ELF-1 (cell line): ENCODE results near the gene NEDD4L.

Experiments
- DNase-seq: peaks from one replicate; pipeline ENCODE4 v3.0.0-alpha.2; 2016; ENCODE audit warnings: low read depth, low spot score

NEDD4L gene

DNA sequence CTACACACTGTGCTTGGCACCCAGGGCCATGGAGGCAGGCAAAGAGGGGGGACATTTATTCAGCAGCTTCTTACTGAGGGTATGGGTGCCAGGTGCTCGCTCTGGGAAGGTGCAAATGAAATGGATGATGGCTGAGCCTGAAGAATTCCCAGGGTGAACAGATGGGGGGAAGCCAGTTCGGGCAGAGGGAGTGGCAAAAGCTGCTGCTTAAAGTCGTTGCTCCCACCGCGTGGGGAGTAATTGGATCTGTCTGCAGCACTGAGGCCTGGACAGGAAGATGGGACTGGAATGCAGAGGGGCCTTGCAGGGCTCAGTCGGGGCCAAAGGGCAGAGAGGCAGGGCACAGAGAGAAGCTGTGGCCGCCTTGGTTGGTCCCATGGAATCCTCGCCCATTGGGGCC lies 51.2 kb downstream of the NEDD4L start:
- peak; percentile 52 for DNase-seq

DNA sequence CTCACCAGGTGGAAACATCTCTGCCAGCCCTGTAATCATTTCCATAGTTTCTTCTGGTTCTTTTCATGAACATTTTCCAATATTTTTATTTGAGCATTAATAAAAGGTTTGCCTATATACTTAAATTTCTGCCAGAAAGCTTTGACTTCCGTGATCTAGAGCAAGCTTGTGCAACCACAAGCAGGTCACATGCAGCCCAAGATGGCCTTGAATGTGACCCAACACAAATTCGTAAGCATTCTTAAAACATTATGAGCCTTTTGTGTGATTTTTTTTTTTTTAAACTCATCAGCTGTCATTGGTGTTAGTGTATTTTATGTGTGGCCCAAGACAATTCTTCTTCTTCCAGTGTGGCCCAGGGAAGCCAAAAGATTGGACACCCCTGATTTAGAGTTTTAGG lies 51.6 kb downstream of the NEDD4L start:
- DNase-seq: no peak

DNA sequence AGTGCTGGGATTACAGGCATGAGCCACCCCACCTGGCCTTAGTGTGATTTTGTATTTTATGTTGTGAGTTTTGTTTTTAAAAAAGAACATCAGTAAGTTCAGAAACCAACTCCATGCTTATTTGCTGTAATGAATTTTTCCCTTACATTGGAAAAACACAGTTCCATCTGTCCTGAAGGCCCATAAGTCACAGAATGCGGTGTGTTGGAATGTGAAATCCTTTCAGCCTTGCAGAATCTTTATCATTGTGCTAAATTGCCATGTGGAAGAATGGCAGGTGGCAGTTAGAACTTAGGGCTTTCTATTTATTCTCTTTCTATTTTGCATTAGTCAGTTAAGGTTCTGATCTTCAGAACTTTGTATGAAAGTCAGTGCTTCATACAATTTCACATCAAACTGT lies 52.6 kb downstream of the NEDD4L start:
- DNase-seq: no peak

DNA sequence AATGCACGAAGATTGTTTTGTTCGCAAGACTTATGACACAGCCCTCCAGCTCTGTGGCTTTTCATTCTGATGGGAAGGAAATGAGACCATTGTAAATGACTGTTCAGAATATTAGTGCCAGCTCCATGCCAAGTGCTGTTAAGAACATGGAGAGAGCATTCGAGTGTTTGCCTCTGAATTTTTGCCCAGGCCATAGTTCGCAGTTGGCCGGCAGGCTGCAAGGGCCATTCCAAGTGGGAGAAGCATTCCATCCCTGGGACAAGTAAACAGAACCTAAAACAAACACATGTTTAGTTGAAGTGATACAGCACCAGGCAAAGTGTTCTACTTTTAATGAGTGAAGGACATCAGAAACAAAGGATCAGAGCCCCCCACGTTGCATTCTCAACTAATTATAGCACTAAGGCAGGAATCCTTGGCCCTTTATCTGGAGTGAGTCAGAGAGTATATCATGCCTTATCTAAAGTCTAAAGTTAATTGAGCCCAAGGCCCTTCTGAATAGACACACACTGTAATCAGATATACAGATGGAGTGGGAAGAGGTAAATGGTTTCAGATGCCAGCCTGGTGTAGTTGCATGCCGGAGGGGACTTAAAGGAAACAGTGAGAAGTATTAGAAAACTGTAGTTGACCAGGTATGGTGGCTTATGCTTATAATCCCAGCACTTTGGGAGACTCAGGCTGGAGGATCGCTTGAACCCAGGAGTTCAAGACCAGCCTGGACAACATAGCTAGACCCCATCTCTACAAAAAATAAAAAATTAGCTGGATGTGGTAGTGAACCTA lies 53.3 kb downstream of the NEDD4L start:
- no peak for DNase-seq

DNA sequence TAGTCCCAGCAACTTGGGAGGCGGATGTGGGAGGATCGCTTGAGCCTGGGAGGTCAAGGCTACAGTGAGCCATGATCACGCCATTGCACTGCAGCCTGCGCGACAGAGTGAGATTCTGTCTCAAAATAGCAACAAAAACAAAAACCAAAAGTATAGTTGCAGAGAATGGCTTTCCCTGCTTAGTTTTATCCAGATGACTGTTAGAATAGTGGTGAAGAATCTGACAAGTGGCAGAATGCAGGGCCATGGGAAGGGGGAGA lies 53.8 kb downstream of the NEDD4L start:
- DNase-seq: no peak

DNA sequence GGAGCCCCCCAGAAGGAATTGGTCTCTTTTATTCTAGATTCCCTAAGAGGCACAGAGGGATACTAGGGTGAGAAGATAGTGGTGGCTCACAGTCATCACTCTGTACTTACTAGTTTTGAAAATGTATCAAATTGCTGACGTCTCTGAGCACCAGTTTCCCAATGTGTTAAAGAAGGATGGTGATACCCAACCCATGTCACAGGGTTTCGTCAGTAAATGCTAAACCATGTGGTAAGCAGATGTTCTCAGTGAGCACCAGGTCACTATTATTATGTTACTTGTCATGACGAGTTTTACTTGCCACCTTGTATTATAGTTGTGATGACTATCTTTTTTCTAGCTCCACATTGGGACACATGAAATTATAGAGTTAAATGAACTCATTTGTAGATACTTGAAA lies 54.7 kb downstream of the NEDD4L start:
- DNase-seq: no peak

DNA sequence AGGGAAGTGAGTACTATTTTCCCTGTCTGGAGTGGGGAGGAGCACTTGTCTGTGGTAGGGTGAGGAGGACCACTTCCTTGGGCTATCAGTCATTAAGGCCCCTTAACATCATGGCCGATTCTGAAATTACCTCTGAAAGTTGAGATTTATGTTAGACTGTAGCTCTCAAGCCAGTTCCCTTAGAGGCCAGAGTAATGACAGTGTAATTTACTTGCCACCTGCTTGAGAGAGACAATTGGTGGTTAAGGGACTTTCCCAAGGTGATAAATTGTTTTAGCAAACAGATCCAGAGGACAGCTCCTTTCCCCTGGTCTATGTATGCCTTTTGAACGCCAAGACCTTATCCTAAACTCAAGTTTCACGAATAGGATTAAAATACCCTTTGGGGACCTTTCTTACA lies 56.1 kb downstream of the NEDD4L start:
- no peak for DNase-seq

DNA sequence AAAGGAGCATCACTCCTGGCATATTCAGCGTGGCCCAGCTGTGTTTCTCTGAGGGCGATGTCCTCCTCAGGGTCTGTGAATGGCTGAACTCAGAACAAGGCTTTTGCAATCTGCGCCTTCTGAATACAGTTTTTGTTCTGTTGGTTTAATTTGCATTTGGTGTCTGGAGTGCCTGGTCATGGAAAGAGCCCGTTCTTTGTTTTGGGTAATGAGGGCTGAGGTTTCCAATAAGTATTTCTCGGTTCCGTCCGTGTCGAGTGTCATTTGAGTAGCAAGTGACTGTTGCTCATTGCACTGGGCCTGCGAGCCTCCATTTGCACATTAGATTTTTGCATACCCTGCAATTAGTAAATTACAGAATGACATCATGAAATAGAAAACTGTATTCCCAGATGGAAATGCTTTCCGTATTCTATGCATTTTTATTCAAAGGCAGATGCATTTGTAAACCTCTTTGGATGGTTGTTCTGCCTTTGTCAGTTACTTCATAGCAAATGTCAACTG lies 57.3 kb downstream of the NEDD4L start:
- DNase-seq: no peak

DNA sequence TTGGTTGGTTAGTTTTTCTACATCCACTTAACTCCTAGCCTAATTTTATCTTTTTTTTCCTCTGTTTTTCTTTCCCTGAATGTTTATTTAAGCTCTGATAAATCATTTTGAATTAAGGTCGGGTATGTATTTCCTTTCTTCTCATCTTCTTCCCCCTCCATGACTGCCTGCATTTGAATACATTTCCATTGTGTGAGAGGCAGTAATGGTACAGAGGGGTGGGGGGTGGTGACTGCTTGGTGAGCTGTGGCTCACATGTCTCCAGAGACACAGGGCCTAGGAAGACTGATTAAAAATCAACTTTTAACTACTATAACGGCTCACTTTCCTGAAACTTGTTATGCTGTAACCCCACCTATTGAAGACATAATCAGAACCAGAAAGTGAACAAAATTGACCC lies 58.0 kb downstream of the NEDD4L start:
- no peak for DNase-seq

DNA sequence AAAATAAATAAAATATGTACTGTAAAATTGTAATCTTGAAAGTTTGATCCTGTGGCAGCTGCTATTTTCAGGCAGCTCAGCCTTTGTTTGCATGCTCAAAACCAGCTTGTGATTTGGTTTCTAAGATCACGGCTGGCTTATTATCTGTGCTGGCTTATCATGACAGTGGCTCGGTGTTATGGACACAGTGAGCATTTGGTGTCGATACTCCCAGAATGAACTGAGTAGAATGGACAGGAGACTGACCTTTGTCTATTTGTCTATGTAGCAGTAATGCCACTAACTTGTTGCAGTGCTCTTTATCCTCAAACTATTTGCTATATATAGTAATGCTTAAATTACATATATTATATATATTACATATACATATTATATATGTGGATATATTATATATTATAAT lies 58.8 kb downstream of the NEDD4L start:
- no peak for DNase-seq

DNA sequence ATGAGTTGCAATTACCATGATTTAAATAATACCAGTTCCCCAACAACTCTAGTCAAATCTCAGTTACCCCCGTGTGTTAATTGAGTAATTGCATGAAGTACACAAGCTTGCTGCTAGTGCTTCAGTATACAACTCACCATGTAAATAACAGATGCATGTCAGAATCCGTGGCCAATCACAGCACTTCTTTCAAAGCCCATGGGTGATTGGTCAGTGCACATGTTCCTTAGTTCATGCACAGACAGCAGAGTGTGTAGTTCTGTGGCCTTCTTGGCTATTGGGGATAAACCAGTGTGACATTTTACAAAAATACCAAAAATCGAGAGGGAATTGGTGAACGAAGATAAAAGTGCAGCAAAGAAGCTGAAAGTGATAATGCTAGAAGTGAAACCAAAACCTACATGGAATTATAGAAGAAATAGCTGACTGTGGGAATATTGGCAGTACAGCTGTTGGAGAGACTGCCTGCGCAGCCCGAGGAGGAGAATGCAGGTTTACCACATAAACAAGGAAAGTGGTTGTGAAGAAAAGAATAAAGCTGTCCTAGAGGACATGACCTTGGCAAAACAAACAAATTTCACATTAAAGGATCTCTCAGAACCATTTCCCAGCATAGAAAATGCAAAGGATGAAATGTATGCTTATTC lies 59.4 kb downstream of the NEDD4L start:
- DNase-seq: no peak

DNA sequence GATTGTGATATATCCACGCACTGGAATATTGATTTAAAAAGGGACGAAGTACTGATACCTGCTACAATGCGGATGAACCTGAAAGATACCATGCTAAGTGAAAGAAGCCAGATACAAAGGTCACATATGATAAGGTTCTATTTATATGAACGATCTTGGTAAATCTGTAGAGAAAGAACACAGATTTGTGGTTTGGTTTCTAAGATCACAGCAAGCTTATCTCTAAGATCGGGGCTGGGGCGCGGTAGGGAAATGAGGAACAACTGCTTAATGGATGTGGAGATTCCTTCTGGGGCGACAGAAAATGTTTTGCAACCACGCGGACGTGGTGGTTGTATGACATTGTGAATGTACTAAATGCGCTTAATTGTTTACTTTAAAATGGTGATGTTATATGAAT lies 60.1 kb downstream of the NEDD4L start:
- DNase-seq: no peak

DNA sequence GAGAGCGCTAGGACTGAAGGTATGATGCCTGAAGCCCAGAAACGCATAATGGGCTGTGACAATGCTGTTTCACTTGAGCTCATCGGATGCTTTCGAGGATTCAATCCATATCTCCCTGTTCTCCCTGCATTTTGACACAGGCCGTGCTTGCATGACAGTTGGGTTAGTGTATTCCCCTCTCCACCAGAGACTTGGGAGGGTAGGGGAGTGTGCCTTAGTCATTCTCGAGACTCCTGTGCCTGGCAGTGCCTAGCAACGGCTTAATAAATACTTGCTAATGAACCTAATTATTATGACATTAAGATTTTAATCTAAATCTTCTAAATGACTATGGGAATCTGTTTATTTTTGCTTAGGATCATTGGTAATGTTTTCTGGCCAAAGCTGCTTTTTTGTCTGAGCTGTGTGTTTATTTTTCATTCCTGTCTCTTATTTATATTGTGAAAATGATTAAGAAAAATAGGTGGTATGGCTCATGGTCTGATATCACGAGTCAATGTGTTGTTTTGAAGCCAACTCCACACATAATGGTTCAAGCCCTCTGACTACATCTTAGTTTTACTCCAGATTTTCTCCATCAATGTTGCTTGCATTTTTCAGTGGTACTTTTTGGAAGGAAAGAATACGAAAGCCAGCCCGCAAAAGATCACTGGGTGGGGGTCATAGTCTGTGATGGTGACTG lies 61.3 kb downstream of the NEDD4L start:
- DNase-seq: no peak

DNA sequence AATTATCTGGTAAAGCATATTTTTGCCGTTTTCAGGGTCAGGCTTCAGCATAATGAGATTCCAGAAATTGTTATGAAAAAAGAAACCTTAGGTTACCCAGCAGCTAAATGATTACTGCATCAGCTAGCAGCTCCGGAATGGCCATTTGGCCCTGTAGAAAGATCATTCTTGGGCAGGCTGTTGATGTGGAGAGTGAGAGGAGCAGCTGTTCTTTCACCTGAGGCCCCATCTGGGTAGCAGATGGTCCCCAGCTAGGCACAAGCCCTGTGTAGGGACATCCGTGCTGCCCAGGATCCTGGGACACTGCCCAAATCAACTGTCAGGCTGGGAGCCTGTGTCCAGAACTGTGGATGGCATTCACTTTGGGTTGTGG lies 61.8 kb downstream of the NEDD4L start:
- no peak for DNase-seq

DNA sequence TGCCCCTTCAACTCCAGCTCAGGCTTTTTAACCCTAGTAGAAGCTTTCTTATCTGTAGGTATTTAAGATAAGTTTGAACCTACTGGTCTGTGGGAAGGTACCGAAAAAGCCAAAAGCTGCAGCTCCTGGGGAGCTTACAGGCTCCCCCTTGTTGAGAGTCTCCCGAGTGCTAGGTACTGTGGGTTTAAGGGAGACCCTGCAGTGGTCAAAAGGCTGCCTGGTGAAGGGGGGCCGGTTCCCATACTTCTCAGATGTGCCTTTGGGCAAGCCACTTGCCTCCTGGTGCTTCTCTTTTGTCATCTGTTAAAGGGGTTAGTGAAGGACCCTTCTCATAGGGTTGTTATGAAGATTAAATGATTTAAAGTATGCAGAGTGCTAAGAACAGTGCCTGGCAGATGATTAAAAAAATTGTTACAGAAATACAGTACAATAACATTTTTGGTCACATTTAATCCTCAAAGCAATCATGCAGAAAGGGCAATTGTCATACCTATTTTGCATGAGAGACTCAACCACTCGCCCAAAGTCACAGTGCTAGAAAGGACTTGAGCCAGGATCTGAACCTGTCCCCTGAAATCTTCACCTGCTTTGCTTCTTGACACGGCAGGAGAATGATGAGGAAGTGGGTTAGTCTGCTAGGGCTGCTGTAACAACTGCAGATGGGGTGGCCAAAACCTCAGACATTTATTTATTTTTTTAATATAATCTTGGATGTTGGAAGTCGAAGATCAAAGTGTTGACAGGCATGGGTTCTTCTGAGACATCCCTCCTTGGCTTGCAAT lies 62.5 kb downstream of the NEDD4L start:
- no peak for DNase-seq

DNA sequence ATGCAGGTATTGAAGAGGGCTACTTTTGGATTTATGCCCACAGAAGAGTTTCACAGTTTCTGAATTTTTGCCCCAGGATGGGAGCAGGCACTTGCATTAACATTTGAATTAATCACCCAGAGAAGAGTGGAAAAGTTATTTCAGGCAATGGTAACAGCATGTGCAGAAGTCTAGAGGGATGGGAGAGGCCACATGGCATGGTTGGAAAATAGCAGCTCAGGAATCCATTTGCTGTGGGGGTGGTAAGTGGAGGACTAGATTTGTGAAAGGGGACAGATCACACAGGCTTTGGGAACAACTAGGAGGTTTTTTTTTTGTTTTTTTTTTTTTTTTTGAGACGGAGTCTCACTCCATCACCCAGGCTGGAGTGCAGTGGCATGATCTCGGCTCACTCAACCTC lies 65.2 kb downstream of the NEDD4L start:
- no peak for DNase-seq

DNA sequence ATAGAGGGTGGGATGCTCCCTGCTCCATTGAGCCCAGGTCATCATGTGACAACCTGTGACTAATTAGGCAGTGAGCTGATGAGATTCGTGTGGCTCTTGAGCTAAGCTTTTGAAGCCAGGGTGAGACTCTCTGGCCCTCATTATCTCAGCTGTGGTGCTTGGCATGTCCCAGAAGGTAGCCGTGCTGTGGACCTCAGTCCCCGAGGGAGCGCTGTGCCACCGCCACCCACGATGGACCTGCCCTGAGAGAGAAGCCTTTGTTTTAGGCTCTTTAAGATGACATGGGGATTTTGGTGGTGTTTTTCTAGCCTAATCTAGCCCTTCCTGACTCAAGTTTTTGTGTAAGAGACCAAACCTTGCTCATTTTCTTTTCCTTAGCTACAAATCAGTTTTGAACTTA lies 66.4 kb downstream of the NEDD4L start:
- no peak for DNase-seq

DNA sequence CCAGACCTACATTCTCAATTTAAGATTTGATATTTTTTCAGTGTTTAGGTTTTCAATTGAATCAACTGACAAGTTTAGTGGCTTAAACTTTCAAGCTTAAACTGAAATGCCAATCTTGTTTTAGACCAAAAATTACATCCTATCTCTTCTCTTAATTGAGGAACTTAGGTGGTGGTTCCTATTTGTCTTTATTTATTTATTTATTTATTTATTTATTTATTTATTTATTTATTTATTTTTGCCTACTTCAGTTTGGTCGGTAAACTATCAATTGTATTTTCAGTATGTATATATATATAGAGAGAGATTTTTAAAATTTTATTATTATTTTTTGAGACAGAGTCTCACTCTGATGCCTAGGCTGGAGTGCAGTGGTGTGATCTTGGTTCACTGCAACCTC lies 68.1 kb downstream of the NEDD4L start:
- DNase-seq: no peak

DNA sequence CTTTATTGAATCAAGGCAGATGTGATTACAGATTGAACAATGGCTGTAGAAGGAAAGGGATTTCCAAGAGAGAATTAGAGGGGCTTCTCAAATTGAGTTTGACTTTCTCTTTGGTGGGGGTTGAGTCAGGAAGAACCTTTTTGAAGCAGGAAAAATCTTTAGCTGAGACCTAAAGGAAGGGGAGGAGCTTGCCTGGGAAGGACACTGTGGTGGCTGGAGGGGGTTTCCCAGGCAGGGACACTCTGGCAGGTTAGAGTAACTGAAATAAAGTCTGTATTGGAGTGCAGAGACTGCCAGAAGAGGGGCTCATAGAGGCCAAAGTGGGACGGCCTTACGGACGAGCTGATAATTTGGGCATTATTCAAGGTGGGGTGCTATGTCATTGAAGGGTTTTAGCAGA lies 69.3 kb downstream of the NEDD4L start:
- no peak for DNase-seq

DNA sequence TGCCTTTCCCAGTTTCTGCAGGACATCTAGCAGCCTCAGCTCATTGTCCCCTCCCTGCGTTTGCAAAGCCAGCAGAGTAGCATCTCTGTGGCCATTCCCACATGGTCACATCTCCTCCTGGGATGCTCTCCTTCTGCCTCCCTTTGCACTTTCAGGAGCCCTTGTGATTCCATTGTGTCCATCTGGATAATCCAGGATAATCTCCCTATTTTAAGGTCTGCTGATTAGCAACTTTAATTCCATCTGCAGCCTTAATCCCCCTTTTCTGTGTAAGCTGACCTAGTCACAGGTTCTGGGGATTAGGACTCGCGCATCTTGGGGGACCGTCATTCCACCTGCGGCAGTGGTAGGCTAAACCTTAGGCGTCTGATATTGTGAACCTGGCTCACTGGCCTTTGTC lies 70.7 kb downstream of the NEDD4L start:
- no peak for DNase-seq

DNA sequence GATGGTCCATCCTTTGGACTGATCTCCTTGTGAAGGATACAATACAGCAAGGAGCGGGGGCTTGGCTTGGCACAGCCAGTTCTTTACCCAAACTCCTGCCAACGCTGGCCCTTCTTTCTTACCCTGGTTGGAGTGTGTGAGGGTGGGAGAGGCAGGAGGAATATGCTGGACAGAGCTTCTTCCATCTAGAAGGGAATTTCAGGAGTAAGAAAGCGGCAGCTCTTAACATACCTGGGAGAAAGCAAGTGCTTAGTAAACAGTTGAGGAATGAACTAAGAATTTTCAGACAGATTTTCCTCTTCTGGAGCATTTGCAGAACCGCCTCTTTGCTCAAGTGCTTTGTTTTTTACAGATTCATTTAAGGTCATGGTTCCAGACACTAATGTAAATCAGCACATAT lies 72.8 kb downstream of the NEDD4L start:
- DNase-seq: no peak

DNA sequence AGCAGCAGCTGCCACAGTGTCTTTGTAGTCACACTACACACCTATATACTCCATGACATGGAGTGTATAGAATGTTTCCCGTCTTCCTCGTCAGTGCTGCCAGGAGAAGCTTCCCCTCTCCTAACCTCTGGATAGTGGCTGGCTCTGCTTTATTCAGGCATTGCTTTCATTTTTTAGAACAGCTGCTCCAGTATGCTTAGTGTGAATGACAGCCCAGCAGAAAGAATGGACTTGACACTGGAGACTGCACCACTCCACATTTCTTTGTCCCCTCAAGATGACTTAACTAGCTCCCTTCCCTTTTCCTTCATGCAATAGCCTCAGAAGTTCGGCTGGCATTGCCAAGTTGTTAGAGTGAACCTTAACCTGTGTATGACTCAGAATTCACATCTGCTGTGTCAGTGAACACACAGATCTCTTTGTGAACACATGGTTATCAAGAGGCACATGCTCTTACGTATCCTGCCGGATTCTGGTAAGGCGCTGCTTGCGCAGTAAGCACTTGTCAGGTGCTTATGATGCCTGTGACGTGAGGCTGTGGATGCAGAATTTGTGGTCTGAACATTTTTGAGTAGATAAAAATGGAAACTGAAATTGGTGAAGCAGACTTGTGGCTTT lies 73.9 kb downstream of the NEDD4L start:
- no peak for DNase-seq
